ENCODE data around the gene AMOTL1.

GRCh38 chr11:94858012-94858705, 90.0 kb downstream of the AMOTL1 start:
- no peak for TF ChIP-seq EZH2 (IDR thresholded peaks at IDR 0.05)
- no peak for TF ChIP-seq POLR2AphosphoS5 (IDR thresholded peaks at IDR 0.05; ENCODE audit: borderline replicate concordance, low read depth, low read length)
- no peak for TF ChIP-seq FOXP2 (optimal IDR thresholded peaks at IDR 0.05; ENCODE audit: control extremely low read depth, extremely low read length, insufficient read depth)

Data from SK-N-MC (cell line).